ENCODE data around the gene DPRX. TPM values are rescaled to one million over a fixed set of nuclear protein-coding genes. Genes with fewer than 3 reads are reported as not detected.

The DPRX gene
- total and polyA plus RNA-seq, 3 experiments from 2014 or later: not detected

- H3K36me3 Mint-ChIP-seq: no peaks in the 10 kb centered on the region
- H3K4me3 Mint-ChIP-seq: no peak overlapping the region
- Histone ChIP-seq H3K9me3 (ENCODE audit: low read length) (no peaks in the 10 kb centered on the region), H3K4me1 (ENCODE audit: insufficient read depth, low read length) (no peaks in the 10 kb centered on the region), H3K27ac (ENCODE audit: low read depth, low read length) (no peak overlapping the region), H3K36me3 (ENCODE audit: insufficient read depth, low read length) (no peaks in the 10 kb centered on the region), H3K27me3 (ENCODE audit: insufficient read depth, low read length, poor library complexity, severe bottlenecking) (no peaks in the 10 kb centered on the region), H3K4me3 (ENCODE audit: low read length) (no peak overlapping the region)
- DNase-seq: no peak
- ChIA-PET CTCF (no interaction called here), POLR2A (no interaction called here)
- no peaks in the 10 kb centered on the region for H3K27me3 Mint-ChIP-seq
- peaks cover 0 to 15% (median 8%) of the 10 kb centered on the region in 5 donors for H3K9me3 Mint-ChIP-seq
- no peak overlapping the region for H3K27ac Mint-ChIP-seq
- no peaks in the 10 kb centered on the region for H3K4me1 Mint-ChIP-seq
Measured at GRCh38 chr19:53626976-53627375, 4.8 kb upstream of the DPRX start.

GRCh38 chr19:53634768-53635167 is 3.0 kb downstream of the DPRX start:
- no peaks in the 10 kb centered on the region for H3K9me3 ChIP-seq (ENCODE audit: low read length)
- H3K4me3 ChIP-seq (ENCODE audit: low read length): no peak overlapping the region
- ChIA-PET POLR2A (no interaction called here), CTCF (no interaction called here)
- peaks cover 1 to 6% of the 10 kb centered on the region in 2 donors for H3K27me3 Mint-ChIP-seq
- no peak overlapping the region for H3K27ac ChIP-seq (ENCODE audit: low read depth, low read length)
- H3K4me3 Mint-ChIP-seq: no peak overlapping the region
- peaks cover 6 to 29% (median 19%) of the 10 kb centered on the region in 5 donors for H3K9me3 Mint-ChIP-seq
- peak overlapping the region in 1 of 8 donors; percentile 4 for H3K27ac Mint-ChIP-seq
- no peaks in the 10 kb centered on the region for H3K4me1 Mint-ChIP-seq
- H3K36me3 ChIP-seq (ENCODE audit: insufficient read depth, low read length): no peaks in the 10 kb centered on the region
- H3K4me1 ChIP-seq (ENCODE audit: insufficient read depth, low read length): no peaks in the 10 kb centered on the region
- peaks cover 0 to 5% (median 0%) of the 10 kb centered on the region in 3 donors for H3K36me3 Mint-ChIP-seq
- H3K27me3 ChIP-seq (ENCODE audit: insufficient read depth, low read length, poor library complexity, severe bottlenecking): no peaks in the 10 kb centered on the region
- DNase-seq: no peak

DNA sequence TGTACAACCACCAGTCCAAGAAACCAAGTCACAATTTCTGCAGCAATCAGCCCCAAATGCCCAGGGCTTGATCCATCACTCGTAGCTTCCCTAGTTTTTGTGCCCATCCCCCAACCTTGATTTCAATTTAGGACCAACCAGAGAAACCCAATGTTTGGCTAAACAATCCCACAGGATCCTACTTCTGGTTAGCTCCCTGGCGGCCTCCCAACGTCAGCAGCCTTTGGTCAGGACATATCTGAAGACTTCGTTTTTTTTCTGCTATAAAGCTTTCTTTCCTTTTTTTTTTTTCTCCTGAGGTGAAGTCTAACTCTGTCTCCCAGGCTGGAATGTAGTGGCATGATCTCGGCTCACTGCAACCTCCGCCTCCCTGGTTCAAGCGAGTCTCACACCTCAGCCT is 7.7 kb downstream of the DPRX start:
- no peak overlapping the region for H3K4me3 ChIP-seq (ENCODE audit: low read length)
- Mint-ChIP-seq H3K4me3 (no peak overlapping the region), H3K4me1 (no peaks in the 10 kb centered on the region), H3K36me3 (peaks cover 0 to 5% (median 0%) of the 10 kb centered on the region in 3 donors), H3K9me3 (peaks cover 10 to 29% (median 14%) of the 10 kb centered on the region in 5 donors), H3K27me3 (peaks cover 4 to 6% of the 10 kb centered on the region in 2 donors), H3K27ac (no peak overlapping the region)
- POLR2A ChIA-PET: no interaction called here
- H3K27me3 ChIP-seq (ENCODE audit: insufficient read depth, low read length, poor library complexity, severe bottlenecking): no peaks in the 10 kb centered on the region
- CTCF ChIA-PET: interaction anchor here (1.1 kb wide), 1 partner anchor 9 kb away, joined by 3 read pairs; no protein-coding TSS in a partner anchor
- no peaks in the 10 kb centered on the region for H3K9me3 ChIP-seq (ENCODE audit: low read length)
- no peak overlapping the region for H3K27ac ChIP-seq (ENCODE audit: low read depth, low read length)
- no peaks in the 10 kb centered on the region for H3K36me3 ChIP-seq (ENCODE audit: insufficient read depth, low read length)
- DNase-seq: no peak
- no peaks in the 10 kb centered on the region for H3K4me1 ChIP-seq (ENCODE audit: insufficient read depth, low read length)

- no peaks in the 10 kb centered on the region for H3K4me1 ChIP-seq (ENCODE audit: insufficient read depth, low read length)
- H3K4me3 Mint-ChIP-seq: no peak overlapping the region
- no peaks in the 10 kb centered on the region for H3K36me3 Mint-ChIP-seq
- H3K27me3 Mint-ChIP-seq: peaks cover 0 to 4% of the 10 kb centered on the region in 2 donors
- CTCF ChIA-PET: no interaction called here
- H3K9me3 ChIP-seq (ENCODE audit: low read length): no peaks in the 10 kb centered on the region
- no peak for DNase-seq
- peaks cover 3 to 29% (median 13%) of the 10 kb centered on the region in 5 donors for H3K9me3 Mint-ChIP-seq
- H3K4me1 Mint-ChIP-seq: no peaks in the 10 kb centered on the region
- no peak overlapping the region for H3K27ac ChIP-seq (ENCODE audit: low read depth, low read length)
- no peak overlapping the region for H3K4me3 ChIP-seq (ENCODE audit: low read length)
- H3K27ac Mint-ChIP-seq: peak overlapping the region in 1 of 8 donors; percentile 34
- POLR2A ChIA-PET: no interaction called here
- no peaks in the 10 kb centered on the region for H3K27me3 ChIP-seq (ENCODE audit: insufficient read depth, low read length, poor library complexity, severe bottlenecking)
- no peaks in the 10 kb centered on the region for H3K36me3 ChIP-seq (ENCODE audit: insufficient read depth, low read length)
Measured at GRCh38 chr19:53642381-53643099, 10.7 kb downstream of the DPRX start.

GRCh38 chr19:53644061-53644816 is 12.4 kb downstream of the DPRX start:
- Mint-ChIP-seq H3K27ac (no peak overlapping the region), H3K4me1 (no peaks in the 10 kb centered on the region), H3K27me3 (peaks cover 0 to 4% of the 10 kb centered on the region in 2 donors), H3K36me3 (no peaks in the 10 kb centered on the region), H3K9me3 (peaks cover 3 to 25% (median 16%) of the 10 kb centered on the region in 5 donors), H3K4me3 (no peak overlapping the region)
- Histone ChIP-seq H3K4me3 (ENCODE audit: low read length) (no peak overlapping the region), H3K4me1 (ENCODE audit: insufficient read depth, low read length) (no peaks in the 10 kb centered on the region), H3K9me3 (ENCODE audit: low read length) (no peaks in the 10 kb centered on the region), H3K36me3 (ENCODE audit: insufficient read depth, low read length) (no peaks in the 10 kb centered on the region), H3K27ac (ENCODE audit: low read depth, low read length) (no peak overlapping the region), H3K27me3 (ENCODE audit: insufficient read depth, low read length, poor library complexity, severe bottlenecking) (no peaks in the 10 kb centered on the region)
- CTCF ChIA-PET: no interaction called here
- no peak for DNase-seq
- POLR2A ChIA-PET: no interaction called here

DNA sequence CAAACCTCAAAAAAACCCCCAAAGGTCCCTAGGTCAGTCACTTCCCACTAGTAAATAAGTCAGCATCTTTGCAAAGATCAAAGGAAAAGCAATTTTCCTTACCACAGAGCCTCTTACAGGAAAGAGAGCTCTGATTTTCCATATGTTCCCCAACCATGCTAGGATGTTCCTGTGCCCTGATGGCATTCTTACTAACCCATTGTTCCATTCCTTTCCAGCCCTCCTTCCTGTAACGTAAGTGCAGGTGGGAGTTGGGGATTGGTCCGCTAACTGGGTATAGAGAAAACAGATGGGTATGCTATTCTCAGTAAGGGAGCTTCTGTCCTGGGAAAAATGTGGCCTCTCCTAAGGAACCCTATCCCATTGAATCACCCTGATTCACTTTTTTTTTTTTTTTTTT is 14.3 kb downstream of the DPRX start:
- H3K4me3 ChIP-seq (ENCODE audit: low read length): no peak overlapping the region
- ChIA-PET POLR2A (no interaction called here), CTCF (no interaction called here)
- no peaks in the 10 kb centered on the region for H3K27me3 ChIP-seq (ENCODE audit: insufficient read depth, low read length, poor library complexity, severe bottlenecking)
- H3K4me3 Mint-ChIP-seq: no peak overlapping the region
- H3K4me1 ChIP-seq (ENCODE audit: insufficient read depth, low read length): no peaks in the 10 kb centered on the region
- H3K9me3 ChIP-seq (ENCODE audit: low read length): no peaks in the 10 kb centered on the region
- H3K4me1 Mint-ChIP-seq: no peaks in the 10 kb centered on the region
- H3K36me3 Mint-ChIP-seq: no peaks in the 10 kb centered on the region
- H3K27me3 Mint-ChIP-seq: peaks cover 0 to 4% of the 10 kb centered on the region in 2 donors
- H3K36me3 ChIP-seq (ENCODE audit: insufficient read depth, low read length): no peaks in the 10 kb centered on the region
- peaks cover 3 to 30% (median 20%) of the 10 kb centered on the region in 5 donors for H3K9me3 Mint-ChIP-seq
- DNase-seq: no peak
- peak overlapping the region in 1 of 8 donors; percentile 55 for H3K27ac Mint-ChIP-seq
- H3K27ac ChIP-seq (ENCODE audit: low read depth, low read length): no peak overlapping the region

- Histone ChIP-seq H3K27ac (ENCODE audit: low read depth, low read length) (no peak overlapping the region), H3K4me1 (ENCODE audit: insufficient read depth, low read length) (no peaks in the 10 kb centered on the region), H3K4me3 (ENCODE audit: low read length) (no peak overlapping the region), H3K36me3 (ENCODE audit: insufficient read depth, low read length) (no peaks in the 10 kb centered on the region), H3K27me3 (ENCODE audit: insufficient read depth, low read length, poor library complexity, severe bottlenecking) (no peaks in the 10 kb centered on the region), H3K9me3 (ENCODE audit: low read length) (no peaks in the 10 kb centered on the region)
- CTCF ChIA-PET: no interaction called here
- Mint-ChIP-seq H3K27ac (no peak overlapping the region), H3K4me3 (no peak overlapping the region), H3K27me3 (peaks cover 0 to 4% of the 10 kb centered on the region in 2 donors), H3K9me3 (peaks cover 3 to 29% (median 18%) of the 10 kb centered on the region in 5 donors), H3K4me1 (no peaks in the 10 kb centered on the region), H3K36me3 (no peaks in the 10 kb centered on the region)
- no peak for DNase-seq
- POLR2A ChIA-PET: no interaction called here
Measured at GRCh38 chr19:53647350-53647749, 15.6 kb downstream of the DPRX start.

- Histone ChIP-seq H3K4me3 (ENCODE audit: low read length) (no peak overlapping the region), H3K4me1 (ENCODE audit: insufficient read depth, low read length) (no peaks in the 10 kb centered on the region), H3K9me3 (ENCODE audit: low read length) (no peaks in the 10 kb centered on the region), H3K27ac (ENCODE audit: low read depth, low read length) (no peak overlapping the region), H3K36me3 (ENCODE audit: insufficient read depth, low read length) (no peaks in the 10 kb centered on the region), H3K27me3 (ENCODE audit: insufficient read depth, low read length, poor library complexity, severe bottlenecking) (no peaks in the 10 kb centered on the region)
- ChIA-PET CTCF (no interaction called here), POLR2A (no interaction called here)
- H3K9me3 Mint-ChIP-seq: peaks cover under 1 to 31% (median 18%) of the 10 kb centered on the region in 5 donors
- no peaks in the 10 kb centered on the region for H3K4me1 Mint-ChIP-seq
- H3K27me3 Mint-ChIP-seq: peaks cover 0 to 4% of the 10 kb centered on the region in 2 donors
- no peak for DNase-seq
- H3K27ac Mint-ChIP-seq: no peak overlapping the region
- no peaks in the 10 kb centered on the region for H3K36me3 Mint-ChIP-seq
- H3K4me3 Mint-ChIP-seq: no peak overlapping the region
Measured at GRCh38 chr19:53647792-53648191, 16.0 kb downstream of the DPRX start.

Measured in CD8-positive, alpha-beta memory T cell (primary cell).